Neural cell (in vitro differentiated cells): ENCODE measurements around the gene MTFR2. TPM values are rescaled to one million over a fixed set of nuclear protein-coding genes. Genes with fewer than 3 reads are reported as not detected.

Experiments
- H2AFZ ChIP-seq: fragments of 200-600, 300-800 bp; sonication (generic), shearing (Covaris generic); 2 replicates; pipeline ENCODE4 v1.6.0; 2014; ENCODE audit warnings: low read depth, mild to moderate bottlenecking, antibody characterized with exemption, low read length, moderate library complexity
- H3F3A ChIP-seq: fragments of 200-600 bp; shearing (Covaris generic); 2 replicates; pipeline ENCODE4 v1.6.1; 2016; ENCODE audit warnings: mild to moderate bottlenecking, moderate library complexity, mixed read lengths, antibody characterized with exemption, low read length; ENCODE audit not compliant: insufficient read depth, poor library complexity, severe bottlenecking
- H3K27ac ChIP-seq: fragments of 200-600, 300-800 bp; sonication (generic), shearing (Covaris generic); 2 replicates; pipeline ENCODE4 v1.5.1; 2014; ENCODE audit warnings: mild to moderate bottlenecking, low read length, moderate library complexity
- H3K27me3 ChIP-seq: fragments of 300-800, 200-600 bp; sonication (generic), shearing (Covaris generic); 2 replicates; pipeline ENCODE4 v1.6.0; 2014; ENCODE audit warnings: mild to moderate bottlenecking, low read depth, low read length, moderate library complexity; ENCODE audit not compliant: insufficient read depth
- H3K36me3 ChIP-seq: fragments of 300-800, 200-600 bp; sonication (generic), shearing (Covaris generic); 2 replicates; pipeline ENCODE4 v1.5.1; 2014; ENCODE audit warnings: mild to moderate bottlenecking, antibody characterized with exemption, low read length, moderate library complexity; ENCODE audit not compliant: insufficient read depth
- H3K4me2 ChIP-seq: fragments of 300-800, 200-600 bp; sonication (generic), shearing (Covaris generic); 2 replicates; pipeline ENCODE4 v1.6.0; 2014; ENCODE audit warnings: mild to moderate bottlenecking, low read length
- H3K4me3 ChIP-seq: fragments of 300-800, 200-600 bp; sonication (generic), shearing (Covaris generic); 2 replicates; pipeline ENCODE4 v1.5.1; 2014; ENCODE audit warnings: mild to moderate bottlenecking, low read length, moderate library complexity
- H3K79me2 ChIP-seq: fragments of 200-600 bp; shearing (Covaris generic); replicated peaks from 2 replicates; pipeline ENCODE4 v1.6.0; 2014; ENCODE audit warnings: mild to moderate bottlenecking, low read length, moderate library complexity; ENCODE audit not compliant: insufficient read depth
- H3K9ac ChIP-seq: fragments of 300-800, 200-600 bp; sonication (generic), shearing (Covaris generic); 2 replicates; pipeline ENCODE4 v1.6.1; 2016; ENCODE audit warnings: mild to moderate bottlenecking, low read length, mixed read lengths
- H3K9me2 ChIP-seq: fragments of 200-600 bp; shearing (Covaris generic); 2 replicates; pipeline ENCODE4 v1.6.1; 2016; ENCODE audit warnings: mild to moderate bottlenecking, low read length, mixed read lengths; ENCODE audit not compliant: insufficient read depth
- H3K9me3 ChIP-seq: fragments of 200-600, 300-800 bp; sonication (generic), shearing (Covaris generic); 2 replicates; pipeline ENCODE4 v1.6.1; 2016; ENCODE audit warnings: mild to moderate bottlenecking, mixed run types, low read length, moderate library complexity, mixed read lengths
- H4K20me1 ChIP-seq: fragments of 200-600 bp; shearing (Covaris generic); 2 replicates; pipeline ENCODE4 v1.6.1; 2016; ENCODE audit warnings: mild to moderate bottlenecking, mixed run types; ENCODE audit not compliant: insufficient read depth
- EP300 ChIP-seq: fragments of 450-650 bp; conservative IDR thresholded peaks from 2 replicates; pipeline ENCODE4 v1.6.1; 2014; ENCODE audit warnings: antibody characterized with exemption, mild to moderate bottlenecking, moderate library complexity; ENCODE audit not compliant: poor library complexity, severe bottlenecking
- EZH2 ChIP-seq: fragments of 200-600, 300-800 bp; shearing (Covaris generic), sonication (generic); IDR thresholded peaks from 2 replicates; pipeline ENCODE4 v1.6.1; 2014; ENCODE audit warnings: antibody characterized with exemption, low read length, borderline replicate concordance, mild to moderate bottlenecking; ENCODE audit not compliant: insufficient read depth, poor library complexity, severe bottlenecking
- MXI1 ChIP-seq: fragments of 450-650 bp; conservative IDR thresholded peaks from 2 replicates; pipeline ENCODE4 v1.6.1; 2014; ENCODE audit warnings: antibody characterized with exemption, mild to moderate bottlenecking; ENCODE audit not compliant: poor library complexity, severe bottlenecking
- POLR2AphosphoS5 ChIP-seq: IDR thresholded peaks from 2 replicates; pipeline ENCODE4 v1.6.1; 2012
- RAD21 ChIP-seq: fragments of 450-650 bp; conservative IDR thresholded peaks from 2 replicates; pipeline ENCODE4 v1.6.1; 2014; ENCODE audit warnings: antibody characterized with exemption, mild to moderate bottlenecking, moderate library complexity
- SMC3 ChIP-seq: fragments of 450-650 bp; conservative IDR thresholded peaks from 2 replicates; pipeline ENCODE4 v1.6.1; 2014; ENCODE audit warnings: antibody characterized with exemption, mild to moderate bottlenecking, moderate library complexity; ENCODE audit not compliant: poor library complexity
- TAF1 ChIP-seq: IDR thresholded peaks from 2 replicates; pipeline ENCODE4 v1.6.1; 2012; ENCODE audit warnings: low read depth
- polyA plus RNA-seq: library from polyadenylated mRNA; depleted of rRNA; stranded (reverse); fragments of >200 nt; gene quantifications from 2 replicates; pipeline ENCODE4 v1.2.3, GENCODE V29; 2014
- TF ChIP-seq, protein P1 (sequence below): IDR thresholded peaks from 2 replicates; pipeline ENCODE4 v1.6.1; 2012; ENCODE audit warnings: borderline replicate concordance
- TF ChIP-seq, protein P2 (sequence below): fragments of 450-650 bp; IDR thresholded peaks from 2 replicates; pipeline ENCODE4 v1.5.1; 2014; ENCODE audit warnings: antibody characterized with exemption, mild to moderate bottlenecking, moderate library complexity; ENCODE audit not compliant: poor library complexity, severe bottlenecking

Gene MTFR2
- polyA plus RNA-seq, 1 donor from 2014 or later, result not detected

DNA sequence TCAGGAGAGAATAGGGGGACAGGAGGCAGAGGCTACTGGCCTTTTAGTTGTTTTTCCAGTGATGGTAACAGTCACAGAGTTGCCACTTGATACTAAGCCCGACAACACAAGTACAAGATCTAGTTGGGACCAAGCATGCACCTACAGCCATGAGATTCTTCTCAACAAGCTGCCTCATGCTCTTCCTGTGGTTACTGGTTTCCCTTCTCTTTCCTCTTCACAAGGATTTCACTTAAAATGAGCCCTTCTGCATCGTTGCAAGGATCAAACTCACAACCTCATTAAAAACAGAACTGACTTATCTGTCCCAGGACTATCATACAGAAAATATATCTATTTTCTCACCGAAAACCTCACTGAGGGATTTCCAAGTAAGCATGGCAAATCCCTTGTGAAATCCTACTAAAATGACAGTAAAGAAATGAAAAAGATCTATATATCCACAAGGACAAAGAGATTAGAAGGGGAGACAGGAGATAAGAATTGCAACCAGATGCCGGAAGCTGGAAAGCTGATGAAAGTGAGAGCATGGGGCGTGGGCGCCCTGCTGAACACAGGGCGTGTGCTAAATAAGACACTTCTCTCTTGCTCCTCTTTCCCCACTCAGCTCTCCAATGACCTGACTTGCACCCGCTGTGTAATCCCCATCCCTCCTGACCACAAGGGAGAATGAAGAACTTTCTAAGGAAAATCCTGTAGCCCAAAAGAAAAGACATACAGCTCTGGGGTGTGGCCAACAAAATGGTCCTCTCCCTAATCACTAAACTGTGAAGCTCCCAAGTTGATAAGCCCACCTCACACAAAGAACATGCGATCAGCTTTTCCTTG is 13.4 kb downstream of the MTFR2 start:
- Histone ChIP-seq H3K4me2 (no peak overlapping the region), H3K27me3 (no peaks in the 10 kb centered on the region), H2AFZ (no peak overlapping the region), H3K9me3 (no peaks in the 10 kb centered on the region), H3K27ac (no peak overlapping the region), H3K4me3 (no peak overlapping the region), H3K79me2 (no peaks in the 10 kb centered on the region), H4K20me1 (no peaks in the 10 kb centered on the region), H3K9ac (no peak overlapping the region), H3K36me3 (no peaks in the 10 kb centered on the region), H3F3A (no peaks in the 10 kb centered on the region), H3K9me2 (no peaks in the 10 kb centered on the region)
- TF ChIP-seq POLR2AphosphoS5 (no peak), TAF1 (no peak), EZH2 (no peak), SMC3 (no peak), MXI1 (no peak), RAD21 (no peak), EP300 (no peak)
- TF ChIP-seq, protein P1, sequence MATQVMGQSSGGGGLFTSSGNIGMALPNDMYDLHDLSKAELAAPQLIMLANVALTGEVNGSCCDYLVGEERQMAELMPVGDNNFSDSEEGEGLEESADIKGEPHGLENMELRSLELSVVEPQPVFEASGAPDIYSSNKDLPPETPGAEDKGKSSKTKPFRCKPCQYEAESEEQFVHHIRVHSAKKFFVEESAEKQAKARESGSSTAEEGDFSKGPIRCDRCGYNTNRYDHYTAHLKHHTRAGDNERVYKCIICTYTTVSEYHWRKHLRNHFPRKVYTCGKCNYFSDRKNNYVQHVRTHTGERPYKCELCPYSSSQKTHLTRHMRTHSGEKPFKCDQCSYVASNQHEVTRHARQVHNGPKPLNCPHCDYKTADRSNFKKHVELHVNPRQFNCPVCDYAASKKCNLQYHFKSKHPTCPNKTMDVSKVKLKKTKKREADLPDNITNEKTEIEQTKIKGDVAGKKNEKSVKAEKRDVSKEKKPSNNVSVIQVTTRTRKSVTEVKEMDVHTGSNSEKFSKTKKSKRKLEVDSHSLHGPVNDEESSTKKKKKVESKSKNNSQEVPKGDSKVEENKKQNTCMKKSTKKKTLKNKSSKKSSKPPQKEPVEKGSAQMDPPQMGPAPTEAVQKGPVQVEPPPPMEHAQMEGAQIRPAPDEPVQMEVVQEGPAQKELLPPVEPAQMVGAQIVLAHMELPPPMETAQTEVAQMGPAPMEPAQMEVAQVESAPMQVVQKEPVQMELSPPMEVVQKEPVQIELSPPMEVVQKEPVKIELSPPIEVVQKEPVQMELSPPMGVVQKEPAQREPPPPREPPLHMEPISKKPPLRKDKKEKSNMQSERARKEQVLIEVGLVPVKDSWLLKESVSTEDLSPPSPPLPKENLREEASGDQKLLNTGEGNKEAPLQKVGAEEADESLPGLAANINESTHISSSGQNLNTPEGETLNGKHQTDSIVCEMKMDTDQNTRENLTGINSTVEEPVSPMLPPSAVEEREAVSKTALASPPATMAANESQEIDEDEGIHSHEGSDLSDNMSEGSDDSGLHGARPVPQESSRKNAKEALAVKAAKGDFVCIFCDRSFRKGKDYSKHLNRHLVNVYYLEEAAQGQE, result no peak
- TF ChIP-seq, protein P2, sequence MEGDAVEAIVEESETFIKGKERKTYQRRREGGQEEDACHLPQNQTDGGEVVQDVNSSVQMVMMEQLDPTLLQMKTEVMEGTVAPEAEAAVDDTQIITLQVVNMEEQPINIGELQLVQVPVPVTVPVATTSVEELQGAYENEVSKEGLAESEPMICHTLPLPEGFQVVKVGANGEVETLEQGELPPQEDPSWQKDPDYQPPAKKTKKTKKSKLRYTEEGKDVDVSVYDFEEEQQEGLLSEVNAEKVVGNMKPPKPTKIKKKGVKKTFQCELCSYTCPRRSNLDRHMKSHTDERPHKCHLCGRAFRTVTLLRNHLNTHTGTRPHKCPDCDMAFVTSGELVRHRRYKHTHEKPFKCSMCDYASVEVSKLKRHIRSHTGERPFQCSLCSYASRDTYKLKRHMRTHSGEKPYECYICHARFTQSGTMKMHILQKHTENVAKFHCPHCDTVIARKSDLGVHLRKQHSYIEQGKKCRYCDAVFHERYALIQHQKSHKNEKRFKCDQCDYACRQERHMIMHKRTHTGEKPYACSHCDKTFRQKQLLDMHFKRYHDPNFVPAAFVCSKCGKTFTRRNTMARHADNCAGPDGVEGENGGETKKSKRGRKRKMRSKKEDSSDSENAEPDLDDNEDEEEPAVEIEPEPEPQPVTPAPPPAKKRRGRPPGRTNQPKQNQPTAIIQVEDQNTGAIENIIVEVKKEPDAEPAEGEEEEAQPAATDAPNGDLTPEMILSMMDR, result no peak

DNA sequence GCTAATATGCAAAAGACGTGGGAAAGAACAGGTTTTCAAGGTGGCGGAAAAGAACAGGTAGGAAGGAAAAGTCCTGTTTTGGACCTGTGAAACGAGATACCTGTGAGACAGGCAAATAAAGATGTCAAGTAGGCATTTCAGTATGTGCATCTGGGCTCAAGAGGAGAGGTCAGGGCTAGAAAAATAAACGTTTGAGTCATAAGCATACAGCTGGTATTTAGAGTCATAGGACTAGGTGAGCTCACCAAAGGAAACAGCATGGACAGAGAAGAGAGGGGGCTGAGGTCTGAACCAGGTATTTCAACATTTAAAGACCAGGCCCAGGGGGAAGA is 14.9 kb downstream of the MTFR2 start:
- no peaks in the 10 kb centered on the region for H3K27me3 ChIP-seq
- H3K9me3 ChIP-seq, result no peaks in the 10 kb centered on the region
- no peak overlapping the region for H3K27ac ChIP-seq
- H4K20me1 ChIP-seq, result no peaks in the 10 kb centered on the region
- no peaks in the 10 kb centered on the region for H3K79me2 ChIP-seq
- H3K4me2 ChIP-seq, result no peak overlapping the region
- no peaks in the 10 kb centered on the region for H3K36me3 ChIP-seq
- no peaks in the 10 kb centered on the region for H3F3A ChIP-seq
- no peak overlapping the region for H2AFZ ChIP-seq
- TF ChIP-seq EZH2 (no peak), POLR2AphosphoS5 (no peak), EP300 (no peak), RAD21 (no peak), TAF1 (no peak), SMC3 (no peak), MXI1 (no peak)
- TF ChIP-seq, protein P1, result no peak
- TF ChIP-seq, protein P2, result no peak
- H3K9ac ChIP-seq, result no peak overlapping the region
- no peak overlapping the region for H3K4me3 ChIP-seq
- H3K9me2 ChIP-seq, result no peaks in the 10 kb centered on the region
